Measurements from ENCODE around the gene HSD11B1.
A peak's percentile ranks its signal among the peaks of the same experiment; 100 is the strongest.
"Not testable (repeated sequence)": the region's sequence is repeated elsewhere in the genome, so short reads cannot be mapped to it uniquely, and the experiment has no call there.

HSD11B1 gene

DNA sequence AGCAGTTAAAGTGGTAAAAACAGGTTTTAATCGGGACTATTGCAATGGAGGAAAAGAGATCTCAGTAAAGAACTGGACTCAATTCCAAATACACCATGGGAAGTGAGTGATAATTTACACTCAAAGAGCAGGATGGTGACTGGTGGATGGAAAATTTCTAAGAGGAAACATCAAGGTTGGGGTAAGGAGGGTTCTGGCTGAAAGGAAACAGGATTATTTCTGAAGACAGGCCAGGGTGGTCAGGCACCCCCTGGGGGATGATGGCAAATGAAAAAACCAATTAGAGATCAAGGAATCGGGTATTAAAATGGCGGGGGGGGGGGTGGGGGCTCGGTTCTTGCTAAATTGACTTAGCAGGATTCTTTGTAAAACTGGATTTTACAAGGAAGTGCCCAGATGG lies 12.3 kb upstream of the HSD11B1 start:
- DNase-seq = no peak

DNA sequence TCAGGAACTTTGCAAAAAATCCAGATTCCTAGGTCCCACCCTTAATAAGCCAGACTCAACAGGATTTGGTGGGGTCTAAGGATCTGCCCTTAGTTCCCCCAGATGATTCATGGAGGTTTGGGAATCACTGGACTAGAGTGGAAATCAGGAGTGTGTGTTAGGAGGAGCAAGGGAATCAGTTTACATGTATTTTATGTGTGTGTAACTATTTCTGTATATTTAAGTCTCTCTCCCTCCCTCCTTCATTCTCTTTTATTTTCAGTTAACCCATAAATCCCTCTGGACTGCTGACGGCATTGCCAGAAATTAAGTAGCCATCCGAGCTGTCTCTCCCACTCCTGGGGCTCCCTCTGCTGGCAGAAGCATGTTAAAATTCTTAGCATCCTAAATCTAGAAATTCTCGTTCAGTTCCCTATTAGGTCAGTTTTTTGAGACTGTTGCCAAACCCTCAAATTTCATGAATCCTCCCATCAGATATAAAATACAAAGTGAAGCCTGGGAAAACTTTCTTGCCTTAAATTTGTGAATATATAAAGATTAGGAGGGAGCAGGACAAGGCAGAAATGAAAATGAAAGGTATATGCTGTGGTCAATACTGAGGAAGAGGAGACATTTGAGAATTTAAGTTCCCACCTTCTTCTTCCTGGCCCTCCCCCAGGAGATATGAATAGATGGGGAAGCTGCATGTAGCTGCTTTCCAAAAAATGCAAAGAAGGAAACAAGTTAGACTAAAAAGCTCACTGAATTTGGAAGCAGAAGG lies 11.7 kb upstream of the HSD11B1 start:
- peak; percentile 68 to 69 for DNase-seq

DNA sequence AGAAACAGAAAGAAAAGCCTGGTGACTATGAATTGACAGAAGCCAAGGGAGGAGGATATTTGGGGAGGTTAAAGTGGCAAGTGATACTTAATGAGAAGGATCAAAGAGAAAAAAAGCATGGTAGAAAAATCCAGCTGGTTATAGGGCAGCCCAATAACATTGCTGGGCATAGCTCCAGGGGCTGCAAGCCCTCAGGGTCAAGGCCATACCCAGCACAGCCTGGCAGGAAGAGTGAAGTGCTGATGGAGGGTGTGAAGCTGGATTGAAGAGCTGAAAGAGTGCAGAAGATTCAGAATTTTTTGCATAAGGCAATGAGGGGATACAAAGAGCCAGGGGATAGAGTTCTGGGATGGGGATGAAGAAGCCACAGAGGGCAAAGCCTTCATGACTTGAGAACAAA lies 8.0 kb upstream of the HSD11B1 start:
- no peak for DNase-seq

GRCh38 chr1:209697126-209697525 lies 7.5 kb upstream of the HSD11B1 start:
- DNase-seq = no peak

DNA sequence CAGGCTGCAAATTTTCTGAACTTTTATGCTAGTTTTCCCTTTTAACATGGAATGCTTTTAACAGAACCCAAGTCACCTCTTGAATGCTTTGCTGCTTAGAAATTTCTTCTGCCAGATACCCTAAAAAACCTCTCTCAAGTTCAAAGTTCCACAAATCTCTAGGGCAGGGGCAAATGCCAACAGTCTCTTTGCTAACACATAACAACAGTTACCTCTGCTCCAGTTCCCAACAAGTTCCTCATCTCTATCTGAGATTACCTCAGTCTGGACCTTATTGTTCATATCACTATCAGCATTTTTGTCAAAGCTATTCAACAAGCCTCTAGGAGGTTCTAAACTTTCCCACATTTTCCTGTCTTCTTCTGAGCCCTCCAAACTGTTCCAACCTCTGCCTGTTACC lies 4.0 kb upstream of the HSD11B1 start:
- not testable (repeated sequence) for DNase-seq

GRCh38 chr1:209702832-209703231 lies 1.8 kb upstream of the HSD11B1 start:
- no peak for DNase-seq

GRCh38 chr1:209703834-209704504 lies 677 bp upstream of the HSD11B1 start:
- DNase-seq = no peak

DNA sequence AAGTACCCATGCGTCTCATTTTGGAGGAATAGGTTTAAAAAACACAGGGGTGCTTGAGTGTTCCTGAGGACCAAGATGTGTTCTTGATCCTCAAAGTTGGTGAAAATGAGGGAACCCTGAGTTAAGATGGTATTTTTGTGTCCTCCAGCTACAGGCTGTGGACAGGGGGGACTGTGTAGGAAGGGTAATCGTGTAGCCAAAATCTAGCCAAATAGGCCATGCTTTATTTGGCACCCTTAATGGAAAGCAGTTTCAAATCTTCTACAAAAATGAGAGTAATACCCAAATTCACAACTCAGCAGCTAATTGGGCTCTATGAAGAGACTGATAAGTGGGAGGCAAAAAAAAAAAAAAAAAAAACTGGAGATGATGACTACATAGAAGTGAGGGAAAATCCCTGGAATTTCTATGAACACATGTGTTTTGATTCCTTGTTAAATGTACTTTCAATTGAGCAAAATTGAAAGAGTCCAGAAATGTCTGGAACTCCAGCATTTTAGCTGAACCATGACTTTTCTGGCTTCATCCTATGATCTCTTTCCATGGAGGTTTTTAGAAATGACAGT lies 470 bp downstream of the HSD11B1 start:
- no peak for DNase-seq

GRCh38 chr1:209706622-209707021 lies 2.0 kb downstream of the HSD11B1 start:
- no peak for DNase-seq

- no peak for DNase-seq
Observed at GRCh38 chr1:209707308-209707707, 2.7 kb downstream of the HSD11B1 start.

- no peak for DNase-seq
Observed at GRCh38 chr1:209708297-209708696, 3.7 kb downstream of the HSD11B1 start.

DNA sequence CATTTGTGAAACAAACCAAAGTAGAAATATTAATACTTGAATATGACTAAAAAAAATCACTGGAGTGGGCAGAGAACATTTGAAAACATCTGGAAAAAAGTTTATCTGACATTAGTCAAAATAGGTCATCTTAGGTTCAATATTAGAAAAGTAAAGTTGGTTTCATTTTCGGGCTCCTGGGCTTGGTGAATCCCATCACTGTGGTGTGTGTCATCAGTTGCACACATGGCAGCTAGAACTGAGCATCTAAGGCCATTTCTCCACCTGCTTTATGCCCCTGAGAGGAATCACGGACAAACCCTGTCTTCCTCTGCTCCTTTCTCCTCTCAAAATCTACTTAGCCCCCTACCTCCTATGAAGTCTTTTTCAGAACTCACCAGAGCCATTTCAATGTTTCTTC lies 5.4 kb downstream of the HSD11B1 start:
- no peak for DNase-seq

DNA sequence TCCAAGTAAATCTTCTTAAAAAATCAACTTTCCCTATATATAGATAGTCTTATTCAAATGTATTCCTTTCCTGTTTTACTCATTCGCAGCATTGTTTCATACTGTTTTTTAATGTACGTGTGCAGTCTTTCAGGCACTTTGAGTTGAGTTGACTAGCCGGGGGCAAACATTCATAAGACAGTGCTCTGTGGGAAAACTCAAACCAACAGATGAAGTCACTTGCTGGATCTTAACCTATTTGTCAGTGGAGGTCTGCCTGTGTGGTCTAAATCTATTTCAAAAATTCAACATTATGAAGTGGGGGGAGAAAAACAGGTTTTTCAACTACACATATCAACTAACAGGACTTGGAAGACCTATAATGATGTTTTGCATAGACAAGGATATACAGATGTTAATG lies 6.2 kb downstream of the HSD11B1 start:
- no peak for DNase-seq

GRCh38 chr1:209714338-209714737 lies 9.7 kb downstream of the HSD11B1 start:
- DNase-seq = no peak

DNA sequence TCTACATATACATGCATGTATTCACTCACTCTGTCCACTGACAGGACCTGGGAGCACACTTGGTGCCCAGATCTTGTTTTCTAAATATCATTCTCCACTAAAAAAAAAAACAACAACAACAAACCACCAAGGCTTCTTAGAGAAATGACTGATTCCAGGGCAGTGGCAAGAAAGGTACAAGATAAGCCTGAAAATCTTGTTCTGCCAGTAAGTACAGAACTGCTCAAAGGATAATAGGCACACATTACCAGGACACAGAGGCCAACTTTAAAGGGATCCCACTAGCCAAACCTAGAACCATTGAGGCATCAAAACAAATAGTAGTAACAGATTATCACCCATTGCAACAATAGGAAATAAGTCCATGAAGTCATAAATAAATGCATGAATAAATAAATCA lies 10.7 kb downstream of the HSD11B1 start:
- no peak for DNase-seq

DNA sequence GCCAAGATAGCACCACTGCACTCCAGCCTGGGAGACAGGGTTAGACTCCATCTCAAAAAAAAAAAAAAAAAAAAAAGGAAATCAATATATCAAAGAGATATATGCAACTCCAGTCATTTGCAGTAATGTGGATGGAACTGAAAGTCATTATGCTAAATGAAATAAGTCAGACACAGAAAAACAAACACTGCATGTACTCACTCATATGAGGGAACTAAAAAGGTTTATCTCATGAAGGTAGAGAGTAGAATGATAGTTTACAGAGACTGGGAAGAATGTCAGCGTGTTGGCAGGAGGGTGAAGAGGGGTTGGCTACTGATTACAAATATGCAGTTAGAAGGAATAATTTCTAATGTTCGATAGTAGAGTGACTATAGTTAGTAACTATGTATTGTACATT lies 13.2 kb downstream of the HSD11B1 start:
- no peak for DNase-seq

- no peak for DNase-seq
Observed at GRCh38 chr1:209720326-209720725, 15.7 kb downstream of the HSD11B1 start.

GRCh38 chr1:209720826-209721225 lies 16.2 kb downstream of the HSD11B1 start:
- no peak for DNase-seq

GRCh38 chr1:209721323-209721722 lies 16.7 kb downstream of the HSD11B1 start:
- DNase-seq = no peak

- no peak for DNase-seq
Observed at GRCh38 chr1:209723265-209723664, 18.6 kb downstream of the HSD11B1 start.

- DNase-seq = peak in 1 of 2 experiments; percentile 8
Observed at GRCh38 chr1:209723756-209724693, 19.4 kb downstream of the HSD11B1 start.

DNA sequence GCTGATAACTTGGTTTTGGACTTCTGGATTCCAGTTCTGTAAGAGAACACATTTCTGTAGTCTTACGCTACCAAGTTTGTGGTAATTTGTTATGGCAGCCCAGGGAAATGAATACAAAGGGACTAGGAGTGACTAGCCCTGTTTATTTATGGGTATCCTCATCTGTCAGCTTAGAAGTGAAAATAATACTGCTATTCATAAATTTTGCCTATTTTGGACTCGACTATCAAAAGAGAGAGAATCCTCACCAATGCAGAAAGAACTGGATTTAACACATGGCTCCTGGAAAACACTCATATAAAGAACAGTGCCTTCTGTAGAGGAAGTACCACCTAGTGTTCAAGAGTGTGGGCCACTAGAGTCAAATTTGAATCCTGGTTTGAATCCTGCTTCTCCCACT lies 22.6 kb downstream of the HSD11B1 start:
- no peak for DNase-seq

GRCh38 chr1:209727785-209728184 lies 23.1 kb downstream of the HSD11B1 start:
- DNase-seq = no peak

Data from activated CD4-positive, alpha-beta T cell treated with anti-CD3 and anti-CD28 coated beads, Interleukin-2, amount 50 U/mL, for 4 hours (primary cell).